Tibial nerve (tissue), 3 donors: ENCODE data around the gene EDN3.

Experiments
- CTCF ChIP-seq, 5 experiments: fragments of 200-600 bp in 3 of 5; fragments of 450-650 bp in 2 of 5; sonication (generic) in 3 of 5; IDR thresholded peaks; one replicate each; pipeline ENCODE4 v1.5.1; 2016 to 2019; ENCODE audit warnings: antibody characterized with exemption in 5 of 5, mild to moderate bottlenecking in 3 of 5, moderate library complexity in 2 of 5
- POLR2A ChIP-seq, 2 donors: fragments of 450-650 bp; IDR thresholded peaks; one replicate each; pipeline ENCODE4 v1.6.1; 2017; ENCODE audit warnings: antibody characterized with exemption in 2 of 2, mild to moderate bottlenecking in 2 of 2, moderate library complexity in 2 of 2

DNA sequence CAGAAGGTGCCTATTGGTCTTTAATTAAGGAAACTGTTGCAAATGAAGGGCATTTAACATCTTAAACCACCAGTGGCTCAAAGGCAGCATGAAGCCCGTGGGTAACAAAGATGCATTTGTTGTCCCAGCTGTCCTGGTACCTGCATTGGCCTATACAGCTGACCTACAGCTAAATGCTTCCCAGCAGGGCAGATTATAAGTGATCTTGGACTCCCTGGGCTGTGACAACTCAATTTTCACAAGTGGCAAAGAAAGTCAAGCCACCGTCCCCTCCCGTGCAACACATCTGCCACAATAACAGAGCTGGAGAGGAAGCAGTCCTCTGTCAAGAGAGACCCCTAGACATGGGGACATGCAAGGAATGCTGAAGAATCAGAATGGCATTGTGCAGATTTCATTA lies 31.5 kb upstream of the EDN3 start:
- TF ChIP-seq POLR2A (IDR thresholded peaks at IDR 0.05) (no peak), CTCF (IDR thresholded peaks at IDR 0.05) (no peak)
